Pancreas (tissue), 10 donors: ENCODE measurements around the gene RAN. TPM values are rescaled to one million over a fixed set of nuclear protein-coding genes. Genes with fewer than 3 reads are reported as not detected.
"Not testable (repeated sequence)": the region's sequence is repeated elsewhere in the genome, so short reads cannot be mapped to it uniquely, and the experiment has no call there.

Experiments
- ATAC-seq, 4 donors: fragments of 200-7000 bp; cut with Tn5 transposase; one replicate each; pipeline versions ENCODE4 v1.8.0 to v1.9.1; 2020; ENCODE audit warnings: mild to moderate bottlenecking in 4 of 4, moderate library complexity in 4 of 4
- DNase-seq, 6 donors: peaks; one replicate each; pipeline ENCODE4 v3.0.0-alpha.2; 2020
- FAIRE-seq: peaks from 2 replicates; lab custom pipeline; 2012; peaks lifted over from hg19 to GRCh38; lab: Jason Lieb, UNC
- H3K27ac ChIP-seq, 4 donors: fragments of 200-600 bp; sonication (generic); 1 replicate in 3 of 4; 2 replicates in 1 of 4; pipeline versions ENCODE4 v1.5.0 to v1.8.0; 2020
- H3K27me3 ChIP-seq, 4 donors: fragments of 200-600 bp; one replicate each; pipeline ENCODE4 v1.8.0; 2021
- H3K36me3 ChIP-seq, 3 donors: fragments of 200-600 bp; sonication (generic) in 1 of 3; one replicate each; pipeline versions ENCODE4 v1.5.0 to v1.8.0; 2020 to 2021
- H3K4me1 ChIP-seq, 3 donors: fragments of 200-600 bp; one replicate each; pipeline ENCODE4 v1.8.0; 2021
- H3K4me3 ChIP-seq, 4 donors: fragments of 200-600 bp; sonication (generic) in 2 of 4; one replicate each; pipeline versions ENCODE4 v1.5.0 to v1.8.0; 2020 to 2021
- H3K9me3 ChIP-seq, 4 donors: fragments of 200-600 bp; one replicate each; pipeline ENCODE4 v1.8.0; 2021
- CTCF ChIP-seq, 4 donors: fragments of 200-600 bp; sonication (generic) in 3 of 4; IDR thresholded peaks; one replicate each; pipeline versions ENCODE4 v1.5.0 to v1.8.0; 2021; ENCODE audit warnings: antibody characterized with exemption in 4 of 4
- WGBS, 2 donors: extraction: QIAGEN DNeasy Blood & Tissue Kit; methylation state at CpG; one replicate each; pipeline ENCODE4 v1.1.7; 2013; 5-methylcytosine and 5-hydroxymethylcytosine counted together
- intact Hi-C, 3 donors: fragments of 100-400 bp; cut with DNase I; formaldehyde crosslinking; loops; one replicate each; pipeline versions ENCODE4 v1.11.1 to v1.14.2; 2022
- polyA plus RNA-seq, 2 donors: library from polyadenylated mRNA; stranded (reverse); fragments of 200-250 nt; gene quantifications; one replicate each; pipeline ENCODE4 v1.2.3, GENCODE V29; 2013
- total RNA-seq, 6 donors: library from RNA; stranded (reverse); fragmentation: NEBNext Ultra II Directional in 4 of 6; extraction: Animal tissue kit (Norgen Biotek cat#: 25700) in 4 of 6; gene quantifications; one replicate each; pipeline versions ENCODE4 v1.2.1 to v1.2.4, GENCODE V29; 2021 to 2023
- donor health status: healthy with polysubstance abuse.
- donor health status: DM: no; HTN: no; CAD: no; lungs with moderate emphysema.
- donor health status: DM: no; HTN: no; CAD: no.
- donor health status: control.
- donor health status: control.
- donor health status: Bipolar disorder and iron deficiency.
- donor health status: DM: yes; HTN: yes; CAD: no.
- donor health status: DM: no; HTN: no; CAD: no.
- donor health status: DM: no; HTN: no; CAD: no.
- donor health status: DM: yes; HTN: yes; CAD: no.

The RAN gene
- total and polyA plus RNA-seq, 8 donors: 60.0 to 201 (median 152) TPM

- ATAC-seq: no peak
- intact Hi-C loops: no loop called here
- Histone ChIP-seq H3K4me1 (no peaks in the 10 kb centered on the region), H3K36me3 (peaks cover 0 to 12% (median 8%) of the 10 kb centered on the region in 3 donors), H3K27ac (no peak overlapping the region), H3K27me3 (no peaks in the 10 kb centered on the region), H3K9me3 (no peaks in the 10 kb centered on the region), H3K4me3 (no peak overlapping the region)
- DNase-seq: no peak
- FAIRE-seq: no peak
- TF ChIP-seq CTCF (IDR thresholded peaks at IDR 0.05): no peak
- 33 to 36% methylated on average over 10 of the region's 10 CpGs for WGBS, 2 donors
These were observed 8.6 kb downstream of the RAN start for GRCh38 chr12:130880411-130880885.

GRCh38 chr12:130881046-130881445 is 9.2 kb downstream of the RAN start:
- DNase-seq (no peak), FAIRE-seq (no peak), ATAC-seq (no peak)
- no peaks in the 10 kb centered on the region for H3K9me3 ChIP-seq
- 77 to 79% methylated on average over 5 of the region's 5 CpGs for WGBS, 2 donors
- no peak overlapping the region for H3K4me3 ChIP-seq
- no peaks in the 10 kb centered on the region for H3K27me3 ChIP-seq
- H3K27ac ChIP-seq: no peak overlapping the region
- H3K36me3 ChIP-seq: peaks cover 0 to 8% (median 6%) of the 10 kb centered on the region in 3 donors
- intact Hi-C loops: no loop called here
- no peak for TF ChIP-seq CTCF (IDR thresholded peaks at IDR 0.05)
- H3K4me1 ChIP-seq: no peaks in the 10 kb centered on the region

GRCh38 chr12:130881548-130881947 is 9.7 kb downstream of the RAN start:
- Histone ChIP-seq H3K27me3 (no peaks in the 10 kb centered on the region), H3K4me3 (no peak overlapping the region), H3K9me3 (no peaks in the 10 kb centered on the region), H3K27ac (no peak overlapping the region), H3K36me3 (peaks cover 0 to 3% (median under 1%) of the 10 kb centered on the region in 3 donors), H3K4me1 (no peaks in the 10 kb centered on the region)
- ATAC-seq (no peak), FAIRE-seq (no peak), DNase-seq (no peak)
- 82 to 87% methylated on average over 1 of the region's 1 CpG for WGBS, 2 donors
- TF ChIP-seq CTCF (IDR thresholded peaks at IDR 0.05): no peak
- intact Hi-C loops: no loop called here

GRCh38 chr12:130887190-130887589 is 15.3 kb downstream of the RAN start:
- FAIRE-seq, DNase-seq, ATAC-seq, H3K36me3 ChIP-seq, H3K4me3 ChIP-seq, H3K27ac ChIP-seq, H3K9me3 ChIP-seq, intact Hi-C loops, H3K4me1 ChIP-seq, H3K27me3 ChIP-seq: not testable (repeated sequence)
- 64 to 78% methylated on average over 9 to 10 of the region's 17 CpGs for WGBS, 2 donors

- Histone ChIP-seq H3K27ac (no peak overlapping the region), H3K4me3 (no peak overlapping the region), H3K9me3 (no peaks in the 10 kb centered on the region), H3K36me3 (no peaks in the 10 kb centered on the region), H3K27me3 (peaks cover 0 to 5% (median 0%) of the 10 kb centered on the region in 4 donors), H3K4me1 (no peaks in the 10 kb centered on the region)
- TF ChIP-seq CTCF (IDR thresholded peaks at IDR 0.05): no peak
- no peak for DNase-seq
- WGBS, 2 donors: 72 to 79% methylated on average over 2 of the region's 2 CpGs
- FAIRE-seq: no peak
- ATAC-seq: no peak
- intact Hi-C loops: no loop called here
These were observed 32.2 kb downstream of the RAN start for GRCh38 chr12:130904064-130904463.

GRCh38 chr12:130904936-130905455 is 33.1 kb downstream of the RAN start:
- H3K9me3 ChIP-seq, H3K4me1 ChIP-seq, FAIRE-seq, H3K4me3 ChIP-seq, H3K36me3 ChIP-seq, H3K27ac ChIP-seq, H3K27me3 ChIP-seq, DNase-seq, intact Hi-C loops, ATAC-seq: not testable (repeated sequence)
- 85 to 91% methylated on average over 21 to 31 of the region's 31 CpGs for WGBS, 2 donors
